Astrocyte of the spinal cord (primary cell): ENCODE results near the gene DPP9.

Source experiments
- DNase-seq: peaks from one replicate; pipeline ENCODE4 v3.0.0; 2011; ENCODE audit warnings: low read depth, low spot score
- H3K4me3 ChIP-seq: 2 replicates; pipeline ENCODE4 v1.5.1; 2011; ENCODE audit warnings: low read depth, mild to moderate bottlenecking, low read length, moderate library complexity
- in situ Hi-C: cut with HindIII; loops from 2 replicates; pipeline ENCODE4 v1.10.0; 2017; ENCODE audit warnings: low sequenced_read_pairs
- TF ChIP-seq, protein P1 (sequence below): IDR thresholded peaks from 2 replicates; pipeline ENCODE4 v1.5.1; 2012; ENCODE audit warnings: low read depth, mild to moderate bottlenecking, low read length, inconsistent platforms

DPP9 gene

DNA sequence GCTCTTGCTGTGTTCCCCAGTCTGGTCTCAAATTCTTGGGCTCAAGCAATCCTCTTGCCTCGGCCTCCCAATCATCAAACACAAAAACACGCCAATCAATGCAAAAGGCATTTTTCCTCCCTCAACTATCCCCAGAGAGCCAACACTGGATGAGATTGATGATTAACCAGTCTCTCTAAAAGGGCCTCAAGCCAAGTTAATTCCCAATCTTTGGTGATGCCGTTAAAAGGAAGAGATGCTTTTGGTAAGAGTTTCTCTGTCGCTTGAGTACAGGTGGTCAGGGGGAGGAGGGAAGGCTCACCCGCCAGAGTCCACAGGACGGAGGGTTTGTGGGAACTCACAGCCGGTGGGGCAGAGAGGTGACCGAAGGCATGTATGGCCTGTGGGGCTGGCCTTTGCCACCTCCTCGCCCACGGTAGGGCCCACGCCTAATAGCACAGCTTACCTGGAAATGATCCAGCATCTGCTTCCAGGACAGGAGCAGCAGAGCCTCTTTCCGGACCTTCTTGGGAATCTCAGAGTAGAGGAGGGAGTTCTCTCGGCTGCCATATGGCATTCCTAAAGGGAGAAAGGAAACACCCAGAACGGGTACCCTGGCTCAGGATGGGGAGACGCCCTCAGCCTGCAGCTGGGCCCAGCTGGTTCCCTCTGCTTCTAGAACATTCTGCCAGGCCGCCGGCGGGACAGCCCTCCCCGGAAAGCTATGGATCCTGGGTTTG, 18.1 kb downstream of the DPP9 start:
- no peak for DNase-seq
- TF ChIP-seq, protein P1, sequence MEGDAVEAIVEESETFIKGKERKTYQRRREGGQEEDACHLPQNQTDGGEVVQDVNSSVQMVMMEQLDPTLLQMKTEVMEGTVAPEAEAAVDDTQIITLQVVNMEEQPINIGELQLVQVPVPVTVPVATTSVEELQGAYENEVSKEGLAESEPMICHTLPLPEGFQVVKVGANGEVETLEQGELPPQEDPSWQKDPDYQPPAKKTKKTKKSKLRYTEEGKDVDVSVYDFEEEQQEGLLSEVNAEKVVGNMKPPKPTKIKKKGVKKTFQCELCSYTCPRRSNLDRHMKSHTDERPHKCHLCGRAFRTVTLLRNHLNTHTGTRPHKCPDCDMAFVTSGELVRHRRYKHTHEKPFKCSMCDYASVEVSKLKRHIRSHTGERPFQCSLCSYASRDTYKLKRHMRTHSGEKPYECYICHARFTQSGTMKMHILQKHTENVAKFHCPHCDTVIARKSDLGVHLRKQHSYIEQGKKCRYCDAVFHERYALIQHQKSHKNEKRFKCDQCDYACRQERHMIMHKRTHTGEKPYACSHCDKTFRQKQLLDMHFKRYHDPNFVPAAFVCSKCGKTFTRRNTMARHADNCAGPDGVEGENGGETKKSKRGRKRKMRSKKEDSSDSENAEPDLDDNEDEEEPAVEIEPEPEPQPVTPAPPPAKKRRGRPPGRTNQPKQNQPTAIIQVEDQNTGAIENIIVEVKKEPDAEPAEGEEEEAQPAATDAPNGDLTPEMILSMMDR: no peak
- H3K4me3 ChIP-seq: no peak overlapping the region
- in situ Hi-C loops: no loop called here

DNA sequence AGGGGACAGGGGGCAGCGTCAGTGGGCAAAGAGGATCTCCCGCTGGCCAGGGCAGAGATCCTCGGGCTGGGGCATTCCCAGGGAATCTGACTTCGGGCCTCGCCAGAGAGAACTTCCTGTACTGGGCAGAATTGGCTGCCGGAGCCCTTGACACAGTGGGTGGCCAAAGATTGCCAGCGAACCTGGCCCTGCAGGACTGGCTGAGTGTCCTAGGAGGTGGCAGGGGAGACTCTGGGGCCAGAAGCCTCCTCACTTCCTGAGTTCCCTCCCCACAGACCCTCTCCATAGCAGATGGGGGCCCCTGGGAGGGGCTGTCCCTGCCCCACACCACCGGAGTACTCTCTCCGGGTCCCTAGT, 19.3 kb downstream of the DPP9 start:
- TF ChIP-seq, protein P1: no peak
- in situ Hi-C loops: no loop called here
- no peak for DNase-seq
- H3K4me3 ChIP-seq: no peak overlapping the region

DNA sequence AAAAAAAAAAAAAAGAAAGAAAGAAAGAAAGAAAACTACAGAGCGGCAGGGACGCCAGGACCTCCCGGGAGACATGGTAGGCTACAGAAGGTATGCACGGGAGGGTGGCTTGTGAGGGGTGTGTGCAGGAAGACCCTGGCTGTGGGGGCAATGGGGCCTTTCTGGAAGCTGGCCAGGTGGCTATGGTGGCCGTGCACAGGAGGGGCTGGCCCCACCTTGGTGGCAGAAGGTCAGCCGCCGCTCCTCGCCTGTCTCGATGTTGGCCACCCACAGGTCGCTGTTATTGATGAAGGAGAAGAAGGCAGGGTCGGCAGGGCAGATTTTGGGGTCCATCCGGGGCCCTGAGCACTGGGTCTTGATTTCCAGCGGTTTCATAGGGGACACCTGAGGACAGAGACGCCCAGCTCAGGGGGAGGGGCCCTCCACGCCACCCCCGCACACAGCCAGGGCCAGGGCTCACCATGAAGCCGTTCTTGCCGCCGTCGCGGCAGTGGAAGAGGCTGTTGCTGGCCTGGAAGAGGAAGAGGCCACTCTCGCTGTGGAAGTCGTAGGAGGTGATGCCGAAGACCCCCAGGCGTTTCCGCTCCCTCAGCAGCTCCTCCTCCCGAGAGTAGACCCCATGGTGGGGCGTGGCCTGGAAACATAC, 19.8 kb downstream of the DPP9 start:
- TF ChIP-seq, protein P1: no peak
- no peak for DNase-seq
- in situ Hi-C loops: no loop called here
- H3K4me3 ChIP-seq: no peak overlapping the region

DNA sequence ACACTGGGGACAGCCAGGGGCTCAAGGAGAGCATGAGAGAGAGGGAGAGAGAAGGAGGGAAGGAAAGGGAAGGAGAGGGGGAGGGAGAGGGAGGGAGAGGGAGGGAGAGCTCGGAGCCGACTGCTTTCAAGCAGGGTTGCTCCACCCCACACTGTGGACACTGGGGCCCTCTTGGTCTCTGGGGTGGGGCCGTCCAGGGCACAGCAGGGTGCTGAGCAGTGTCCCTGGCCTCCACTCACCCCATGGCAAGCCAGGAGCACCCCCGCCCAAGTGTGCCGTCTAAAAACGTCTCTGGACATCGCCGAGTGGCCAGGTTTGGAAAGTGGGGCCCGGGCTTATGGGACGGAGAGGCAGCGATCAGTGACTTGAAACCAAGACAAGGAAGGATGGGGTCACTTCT, 20.9 kb downstream of the DPP9 start:
- no peak for DNase-seq
- TF ChIP-seq, protein P1: no peak
- H3K4me3 ChIP-seq: no peak overlapping the region
- in situ Hi-C loops: no loop called here

DNA sequence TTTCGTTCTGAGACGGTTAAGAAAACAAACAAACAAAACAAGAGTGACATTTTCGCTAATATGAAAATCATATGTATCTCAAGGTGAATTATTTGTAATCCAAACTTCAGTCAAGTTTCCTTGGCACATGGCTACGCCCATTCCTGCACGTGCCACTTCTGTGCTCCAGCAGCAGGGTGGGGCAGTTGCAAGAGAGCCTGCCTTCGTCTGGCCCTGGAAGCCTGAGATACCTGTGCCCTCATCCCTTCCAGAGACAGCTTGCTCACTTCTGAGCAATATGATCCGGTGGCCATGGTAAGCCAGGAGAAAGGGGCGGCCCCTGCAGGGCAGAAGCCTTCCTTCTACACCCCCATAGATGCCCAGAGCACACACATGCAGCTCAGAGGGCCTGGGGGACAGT, 22.1 kb downstream of the DPP9 start:
- in situ Hi-C loops: no loop called here
- H3K4me3 ChIP-seq: no peak overlapping the region
- TF ChIP-seq, protein P1: no peak
- DNase-seq: no peak

DNA sequence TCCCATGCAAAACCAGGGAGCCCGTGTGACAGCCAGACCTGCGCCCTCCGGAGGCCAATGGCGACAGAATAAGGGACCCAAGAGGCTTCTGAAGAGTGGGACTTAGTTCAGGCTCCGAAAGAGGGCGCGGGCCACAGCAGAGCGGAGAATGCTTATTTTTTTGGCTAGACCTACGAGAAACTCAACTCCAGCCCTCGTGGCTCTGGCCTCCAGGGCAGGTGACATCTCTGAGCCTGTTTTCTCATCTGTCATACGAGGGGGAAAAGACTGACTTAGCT, 23.0 kb downstream of the DPP9 start:
- TF ChIP-seq, protein P1: no peak
- in situ Hi-C loops: no loop called here
- DNase-seq: no peak
- H3K4me3 ChIP-seq: no peak overlapping the region
